ENCODE measurements around the gene PLPPR3. TPM values are rescaled to one million over a fixed set of nuclear protein-coding genes. Genes with fewer than 3 reads are reported as not detected.

Gene PLPPR3
- total and polyA plus RNA-seq, 12 donors, result 0.08 to 1.7 (median 0.14) TPM; not detected in 7

DNA sequence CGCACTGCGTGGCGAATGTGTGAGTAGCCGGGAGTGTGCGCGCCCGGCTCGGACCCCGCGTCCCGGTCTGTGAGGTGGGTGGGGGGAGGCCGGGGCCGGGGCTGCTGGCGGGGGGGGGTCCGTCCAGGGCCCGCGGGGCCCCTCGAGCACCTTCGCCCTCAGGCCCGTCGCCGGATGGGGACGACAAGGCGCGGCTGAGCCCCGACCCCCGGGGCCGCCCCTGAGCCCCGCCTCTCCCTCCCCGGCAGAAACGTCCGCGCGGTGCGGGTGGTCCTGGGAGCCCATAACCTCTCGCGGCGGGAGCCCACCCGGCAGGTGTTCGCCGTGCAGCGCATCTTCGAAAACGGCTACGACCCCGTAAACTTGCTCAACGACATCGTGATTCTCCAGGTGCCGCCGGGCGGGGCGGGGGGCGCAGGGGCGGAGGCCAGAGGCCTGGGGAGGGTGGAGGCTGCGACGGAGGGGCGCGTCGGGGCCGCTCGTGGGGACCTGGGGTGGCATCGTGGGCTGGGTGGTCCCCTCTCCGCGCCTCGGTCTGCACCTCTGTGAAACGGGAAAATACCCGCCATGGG, 31.3 kb upstream of the PLPPR3 start:
- DNase-seq, result no peak
- H3K27me3 ChIP-seq, result peaks cover 9% of the 10 kb centered on the region
- no peaks in the 10 kb centered on the region for H3K36me3 ChIP-seq (replicated peaks in 1 of 2)
- H3K4me1 ChIP-seq (replicated peaks in 1 of 2), result peaks cover 0 to 10% of the 10 kb centered on the region in 2 donors
- no peaks in the 10 kb centered on the region for H3K9me3 ChIP-seq (replicated peaks in 1 of 3)
- no peak overlapping the region for H3K27ac ChIP-seq
- 15 to 35% (median 31%) methylated on average over 4 to 67 of the region's 67 CpGs for WGBS, 4 donors
- intact Hi-C loops (cut with DNase I), result loop anchor here in 1 of 2 donors (10.0 kb wide), 1 partner anchor 78 kb away; no protein-coding TSS in a partner anchor
- H3K4me3 ChIP-seq, result no peak overlapping the region
- TF ChIP-seq POLR2A (IDR thresholded peaks at IDR 0.05) (no peak), CTCF (IDR thresholded peaks at IDR 0.05) (no peak)

DNA sequence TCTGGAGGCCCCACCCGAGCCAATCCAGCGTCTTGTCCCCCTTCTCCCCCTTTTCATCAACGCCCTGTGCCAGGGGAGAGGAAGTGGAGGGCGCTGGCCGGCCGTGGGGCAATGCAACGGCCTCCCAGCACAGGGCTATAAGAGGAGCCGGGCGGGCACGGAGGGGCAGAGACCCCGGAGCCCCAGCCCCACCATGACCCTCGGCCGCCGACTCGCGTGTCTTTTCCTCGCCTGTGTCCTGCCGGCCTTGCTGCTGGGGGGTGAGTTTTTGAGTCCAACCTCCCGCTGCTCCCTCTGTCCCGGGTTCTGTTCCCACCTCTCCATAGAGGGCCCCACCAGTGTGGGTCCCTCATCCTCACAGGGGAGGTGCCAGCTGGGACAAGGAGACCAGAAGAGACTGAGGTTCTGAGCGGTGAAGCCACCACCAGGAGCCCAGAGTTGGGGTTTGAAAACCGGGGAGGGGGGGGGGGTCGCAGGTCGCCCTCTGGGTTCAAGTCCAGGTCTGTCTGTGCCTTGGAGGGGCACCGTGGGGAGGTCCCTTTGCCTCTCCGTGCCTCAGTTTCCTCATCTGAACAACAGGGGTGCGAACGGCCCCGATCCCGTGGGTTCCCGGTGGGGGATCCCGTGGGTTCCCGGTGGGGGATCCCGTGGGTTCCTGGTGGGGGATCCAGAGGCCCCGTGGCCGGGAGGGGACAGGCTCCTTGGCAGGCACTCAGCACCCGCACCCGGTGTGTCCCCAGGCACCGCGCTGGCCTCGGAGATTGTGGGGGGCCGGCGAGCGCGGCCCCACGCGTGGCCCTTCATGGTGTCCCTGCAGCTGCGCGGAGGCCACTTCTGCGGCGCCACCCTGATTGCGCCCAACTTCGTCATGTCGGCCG, 30.6 kb upstream of the PLPPR3 start, which contains the start of gene ELANE:
TSS of gene ELANE (plus strand) at position 168 of the 878 bp plus-strand sequence. CDS start at position 194, 26 bp downstream.
- Histone ChIP-seq H3K27ac (peak within 1 kb of the TSS; percentile 21 to 92 (median 65)), H3K36me3 (replicated peaks in 1 of 2) (no peaks in the 10 kb centered on the region), H3K4me3 (no peak within 1 kb of the TSS), H3K4me1 (replicated peaks in 1 of 2) (peaks cover 0 to 10% of the 10 kb centered on the region in 2 donors), H3K9me3 (replicated peaks in 1 of 3) (no peaks in the 10 kb centered on the region), H3K27me3 (peaks cover 9% of the 10 kb centered on the region)
- TF ChIP-seq CTCF (IDR thresholded peaks at IDR 0.05), result no peak
- no peak for TF ChIP-seq POLR2A (IDR thresholded peaks at IDR 0.05)
- intact Hi-C loops (cut with DNase I), result loop anchor here in 1 of 2 donors (10.0 kb wide), 1 partner anchor 78 kb away; no protein-coding TSS in a partner anchor
- WGBS, 4 donors, result 57 to 78% (median 61%) methylated on average over 14 to 55 of the region's 55 CpGs
- DNase-seq, result no peak

DNA sequence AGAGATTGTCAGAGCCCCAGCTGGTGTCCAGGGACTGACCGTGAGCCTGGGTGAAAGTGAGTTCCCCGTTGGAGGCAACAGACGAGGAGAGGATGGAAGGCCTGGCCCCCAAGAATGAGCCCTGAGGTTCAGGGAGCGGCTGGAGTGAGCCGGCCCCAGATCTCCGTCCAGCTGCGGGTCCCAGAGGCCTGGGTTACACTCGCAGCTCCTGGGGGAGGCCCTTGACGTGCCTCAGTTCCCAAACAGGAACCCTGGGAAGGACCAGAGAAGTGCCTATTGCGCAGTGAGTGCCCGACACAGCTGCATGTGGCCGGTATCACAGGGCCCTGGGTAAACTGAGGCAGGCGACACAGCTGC, 29.2 kb upstream of the PLPPR3 start:
- Histone ChIP-seq H3K4me3 (peak overlapping the region in 1 of 4 donors; percentile 21), H3K9me3 (replicated peaks in 1 of 3) (no peaks in the 10 kb centered on the region), H3K27ac (peak overlapping the region; percentile 21 to 92 (median 65)), H3K36me3 (replicated peaks in 1 of 2) (no peaks in the 10 kb centered on the region), H3K27me3 (peaks cover 13% of the 10 kb centered on the region), H3K4me1 (replicated peaks in 1 of 2) (peaks cover 0 to 10% of the 10 kb centered on the region in 2 donors)
- no peak for DNase-seq
- intact Hi-C loops (cut with DNase I), result loop anchor here in 1 of 2 donors (10.0 kb wide), 1 partner anchor 76 kb away; no protein-coding TSS in a partner anchor
- peak in 1 of 2 donors; percentile 4 for TF ChIP-seq POLR2A (IDR thresholded peaks at IDR 0.05)
- TF ChIP-seq CTCF (IDR thresholded peaks at IDR 0.05), result no peak
- WGBS, 4 donors, result 17 to 36% (median 27%) methylated on average over 7 to 13 of the region's 13 CpGs
